ENCODE results near the gene LAMC1.

LAMC1 gene

DNA sequence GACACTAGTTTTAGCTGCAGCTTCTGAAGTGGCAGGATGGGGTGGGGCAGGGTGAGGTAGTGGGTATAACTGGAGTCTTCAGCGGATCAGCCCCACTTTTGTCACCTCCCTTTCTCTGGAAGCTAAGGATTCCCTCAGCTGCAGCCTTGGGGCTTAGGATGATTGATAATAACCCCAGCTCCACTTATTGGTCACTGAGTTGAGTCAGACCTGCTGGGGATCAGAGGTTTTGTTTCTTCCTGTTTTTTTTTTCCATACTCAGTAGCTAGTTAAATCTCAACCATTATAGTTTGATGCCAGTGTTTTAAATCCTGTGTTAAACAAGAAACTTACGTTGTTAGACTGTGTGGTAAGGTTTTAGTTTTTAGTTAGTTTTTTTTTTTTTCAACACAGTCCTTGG is 57.2 kb downstream of the LAMC1 start:
- no peak for DNase-seq (ENCODE audit: low read depth)

DNA sequence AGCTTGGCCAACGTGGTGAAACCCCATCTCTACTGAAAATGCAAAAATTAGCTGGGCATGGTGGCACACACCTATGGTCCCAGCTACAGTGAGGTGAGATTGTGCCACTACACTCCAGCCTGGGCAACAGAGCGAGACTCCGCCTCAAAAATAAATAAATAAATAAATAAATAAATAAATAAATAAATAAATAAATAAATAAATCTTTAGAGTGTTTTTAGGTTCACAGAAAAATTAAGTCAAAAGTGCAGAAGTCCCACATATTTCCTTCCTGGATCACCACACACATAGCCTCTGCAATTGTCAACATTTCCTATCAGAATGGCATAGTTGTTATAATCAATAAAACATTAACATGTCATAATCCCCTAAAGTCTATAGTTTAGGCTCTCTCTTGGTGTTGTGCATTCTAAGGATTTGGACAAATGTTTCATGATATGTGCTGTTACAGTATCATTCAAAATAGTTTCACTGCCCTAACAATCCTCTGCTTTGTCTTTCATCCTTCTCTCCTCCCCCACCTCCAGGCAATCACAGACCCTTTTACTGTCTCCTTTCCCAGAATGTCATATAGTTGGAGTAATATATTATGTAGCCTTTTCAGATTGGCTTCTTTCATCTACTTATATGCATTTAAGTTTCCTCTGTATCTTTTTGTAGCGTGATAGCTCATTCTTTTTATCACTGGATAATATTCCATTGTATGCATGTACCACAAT is 58.3 kb downstream of the LAMC1 start:
- no peak for DNase-seq (ENCODE audit: low read depth)

DNA sequence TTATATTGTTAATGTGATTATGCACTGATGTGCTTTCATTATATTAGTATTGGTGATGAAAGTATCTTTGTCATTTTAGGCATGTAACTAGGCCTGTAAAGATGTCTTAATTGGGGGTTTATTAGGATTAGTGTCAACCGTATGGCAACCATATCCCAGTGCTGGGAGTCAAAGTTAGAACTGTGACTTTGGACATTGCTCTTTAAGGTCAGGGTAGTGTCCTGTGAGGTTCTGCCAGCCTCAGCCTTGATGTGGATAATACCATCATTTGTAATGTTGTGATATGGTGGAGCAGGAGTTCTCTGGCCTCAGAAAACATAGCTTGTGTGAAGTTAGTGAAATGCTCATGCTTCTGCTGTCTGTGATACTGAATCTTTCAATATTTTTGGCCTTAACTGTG is 59.4 kb downstream of the LAMC1 start:
- DNase-seq (ENCODE audit: low read depth) = no peak

DNA sequence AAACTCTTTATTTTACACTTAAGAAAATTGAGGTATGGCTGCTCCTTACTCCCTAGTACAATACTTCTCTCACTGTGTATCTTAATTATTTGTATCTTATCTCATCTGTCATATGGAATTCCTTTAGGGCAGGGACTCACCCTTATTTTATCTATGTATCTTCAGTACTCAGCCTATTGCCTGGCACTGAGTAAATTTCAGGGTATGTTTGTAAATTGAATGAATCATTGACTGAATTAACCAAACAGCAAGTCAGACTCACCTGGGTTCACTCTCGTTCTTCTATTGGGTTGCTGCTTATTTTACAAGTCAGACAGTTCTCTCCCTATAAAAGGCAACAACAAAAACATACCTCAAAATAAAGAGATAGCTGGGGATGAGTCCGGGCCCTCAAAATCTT is 63.8 kb downstream of the LAMC1 start:
- DNase-seq (ENCODE audit: low read depth) = no peak

DNA sequence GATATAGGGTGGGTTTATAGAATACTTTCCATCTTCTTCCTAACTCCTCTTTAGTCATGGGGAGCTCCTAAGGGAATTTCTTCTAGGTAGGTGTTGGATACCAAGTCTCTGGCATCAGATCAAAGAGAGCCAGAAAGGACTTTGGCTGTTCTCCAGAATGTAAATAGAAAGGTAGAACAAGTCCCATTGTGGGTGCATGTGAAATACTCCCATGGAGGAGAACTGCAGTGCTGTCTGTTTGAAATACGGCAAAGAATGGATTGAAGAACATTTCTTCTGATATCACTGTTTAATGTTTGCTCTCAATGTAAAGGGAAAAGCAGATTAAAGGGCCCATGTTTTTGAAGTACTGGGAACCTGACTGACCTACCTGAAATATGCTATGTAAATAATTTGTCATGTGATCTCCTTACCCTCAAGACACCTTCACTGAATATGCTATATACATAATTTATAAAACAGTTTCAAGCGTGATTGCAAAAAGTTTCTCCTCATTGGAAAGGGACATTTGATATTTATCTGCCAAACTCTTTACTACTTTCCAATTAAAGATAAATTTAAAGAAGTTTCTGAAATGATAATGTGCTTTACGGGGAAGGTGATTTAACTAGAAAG is 65.9 kb downstream of the LAMC1 start:
- no peak for DNase-seq (ENCODE audit: low read depth)

DNA sequence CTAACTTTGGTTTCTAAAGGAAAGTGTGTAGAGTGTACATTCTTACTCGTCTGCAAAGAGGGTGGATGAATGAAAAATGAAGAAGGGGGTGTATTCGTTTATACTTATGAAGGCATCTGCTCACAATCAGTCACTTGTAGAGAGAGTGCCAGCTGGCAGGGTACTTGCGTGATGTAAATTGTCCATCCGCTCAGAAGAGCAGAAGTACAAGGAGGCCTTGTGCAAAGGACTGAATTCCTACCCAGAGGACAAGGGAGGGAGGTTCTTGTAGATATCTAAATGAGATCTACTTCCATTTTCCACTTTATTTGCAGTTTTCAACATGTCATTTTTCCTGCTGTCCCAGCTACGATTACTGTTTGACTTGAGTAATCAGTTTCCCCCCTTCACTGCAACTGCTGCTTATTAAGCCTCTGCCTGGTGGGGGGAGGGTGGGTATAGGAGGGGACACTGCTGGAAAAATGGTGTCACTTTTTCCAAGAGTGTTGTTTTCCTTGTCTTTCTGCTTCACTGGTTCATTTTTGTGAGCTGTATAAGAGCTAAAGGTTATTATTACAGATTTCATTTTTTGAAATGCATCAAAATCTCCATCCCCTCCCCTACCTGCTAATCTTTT is 67.3 kb downstream of the LAMC1 start:
- no peak for DNase-seq (ENCODE audit: low read depth)

DNA sequence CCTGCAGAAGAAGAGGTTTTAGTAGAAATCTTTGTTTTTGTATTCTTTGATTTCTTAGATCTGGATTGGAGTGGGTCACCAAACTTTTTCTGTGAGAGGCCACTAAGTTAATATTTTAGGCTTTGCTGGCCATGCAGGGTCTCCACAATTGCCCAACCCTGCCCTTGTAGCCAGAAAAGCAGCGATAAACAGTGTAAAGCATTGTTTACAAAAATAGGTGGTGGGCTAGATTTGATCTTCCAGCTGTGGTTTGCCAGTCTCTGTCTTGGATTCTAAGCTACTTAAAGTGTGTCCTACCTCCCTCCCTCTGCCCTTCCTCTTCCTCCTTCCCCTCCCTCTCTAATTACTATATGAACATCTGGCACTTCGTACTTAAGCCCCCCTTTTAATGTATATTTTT is 68.0 kb downstream of the LAMC1 start:
- DNase-seq (ENCODE audit: low read depth) = no peak

DNA sequence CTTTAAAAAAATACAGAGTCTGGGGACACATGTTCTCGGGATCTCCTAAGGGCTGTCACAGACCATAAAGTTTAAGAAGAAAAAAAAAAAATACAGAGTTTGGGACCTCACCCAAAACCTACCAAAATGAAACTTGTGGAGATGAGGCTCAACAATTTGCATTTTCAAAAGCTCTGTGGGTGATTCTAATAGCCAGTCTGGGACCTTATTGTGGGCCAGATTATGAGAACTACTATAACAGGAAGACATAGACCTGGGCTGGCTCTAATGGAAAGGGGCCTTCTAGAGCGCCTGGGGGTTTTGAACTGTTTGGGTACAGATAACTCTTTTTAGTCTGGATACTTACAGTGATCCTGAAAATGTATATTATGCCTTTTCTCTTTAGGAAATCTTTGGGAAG is 69.1 kb downstream of the LAMC1 start:
- DNase-seq (ENCODE audit: low read depth) = no peak

DNA sequence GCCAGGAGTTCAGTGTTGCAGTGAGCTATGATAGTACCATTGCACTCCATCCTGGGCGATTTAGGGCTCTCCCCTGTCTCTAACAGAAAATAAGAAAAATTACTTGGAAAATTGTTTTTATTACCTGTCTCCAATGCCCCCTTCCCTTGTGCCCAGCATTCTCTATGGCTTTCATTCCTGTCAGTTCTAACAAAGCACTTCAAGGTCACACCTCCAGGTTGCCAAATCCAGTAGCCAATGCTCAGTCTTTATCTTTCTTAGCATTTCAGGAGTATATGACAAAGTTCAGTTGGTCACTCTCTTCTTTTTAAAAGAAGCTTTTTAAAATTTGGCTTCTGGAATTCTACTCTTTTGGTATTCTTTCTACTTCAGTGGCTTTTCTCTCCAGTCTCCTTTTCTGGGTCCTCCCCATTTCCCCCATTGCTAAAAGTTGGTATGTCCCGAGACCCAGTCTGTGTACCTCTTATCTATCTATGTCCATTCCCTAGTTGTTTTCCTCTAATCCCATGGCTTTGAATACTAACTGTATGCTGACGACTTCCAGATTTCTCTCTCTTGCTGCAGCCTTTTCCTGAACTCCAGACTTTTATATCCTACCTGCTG is 69.9 kb downstream of the LAMC1 start:
- DNase-seq (ENCODE audit: low read depth) = no peak

DNA sequence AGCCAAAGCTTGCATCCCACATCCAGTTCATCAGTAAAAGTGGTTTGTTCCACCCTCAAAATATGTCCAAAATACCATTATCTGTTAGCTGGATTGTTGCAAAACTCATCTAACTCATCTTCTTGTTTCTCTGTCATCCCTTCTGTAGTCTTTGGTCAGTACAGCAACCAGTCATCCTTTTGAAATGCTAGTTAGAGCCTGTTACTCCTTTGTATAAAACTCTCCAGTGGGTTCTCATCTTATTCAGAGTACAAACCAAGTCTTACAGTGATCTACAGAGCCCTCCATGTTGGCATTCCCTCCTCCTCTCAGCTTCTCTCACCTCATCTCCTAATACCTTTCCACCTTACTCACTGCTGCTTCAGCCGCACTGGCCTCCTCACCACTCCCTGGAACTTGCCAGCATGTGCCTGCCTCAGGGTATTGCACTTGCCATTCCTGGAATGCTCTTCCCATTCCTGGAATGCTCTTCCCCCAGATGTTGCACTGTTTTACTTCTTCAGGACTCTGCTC is 70.6 kb downstream of the LAMC1 start:
- DNase-seq (ENCODE audit: low read depth) = no peak

DNA sequence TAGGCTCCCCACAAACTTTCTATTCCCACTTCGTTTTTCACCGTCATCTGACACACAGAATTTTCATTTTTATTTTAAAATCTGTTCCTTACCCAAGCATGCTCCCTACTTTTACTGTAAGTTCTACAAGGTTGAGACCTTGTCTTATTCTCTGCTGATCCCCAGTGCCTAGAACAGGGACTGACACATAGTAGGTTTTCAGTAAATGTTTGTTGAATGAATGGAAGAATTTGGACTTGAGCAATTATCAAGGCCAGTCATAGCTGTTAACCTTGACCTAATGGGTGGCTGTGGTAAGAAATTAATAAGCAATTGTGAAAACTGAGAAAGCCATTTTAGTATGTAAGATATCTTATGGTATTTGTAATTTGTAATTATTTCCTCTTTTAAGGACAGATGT is 71.1 kb downstream of the LAMC1 start:
- no peak for DNase-seq (ENCODE audit: low read depth)

DNA sequence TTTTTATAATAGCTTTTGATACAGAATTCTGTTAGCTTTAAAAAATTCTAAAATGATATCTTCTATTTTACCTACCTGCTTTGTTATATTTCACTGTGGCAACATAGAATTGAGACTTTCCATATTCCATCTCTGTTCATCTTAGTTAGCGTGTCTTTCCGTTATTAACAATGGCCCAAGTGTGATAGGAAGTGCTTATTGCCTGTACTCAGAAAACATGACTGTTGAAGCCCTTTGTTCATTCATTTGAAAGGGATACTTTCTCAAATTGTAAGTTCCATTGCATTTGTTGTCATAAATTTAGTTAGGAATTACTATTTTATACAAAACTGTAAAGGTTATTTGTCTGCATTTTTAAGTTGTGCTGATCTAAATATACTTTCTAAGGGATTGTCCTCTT is 73.1 kb downstream of the LAMC1 start:
- no peak for DNase-seq (ENCODE audit: low read depth)

DNA sequence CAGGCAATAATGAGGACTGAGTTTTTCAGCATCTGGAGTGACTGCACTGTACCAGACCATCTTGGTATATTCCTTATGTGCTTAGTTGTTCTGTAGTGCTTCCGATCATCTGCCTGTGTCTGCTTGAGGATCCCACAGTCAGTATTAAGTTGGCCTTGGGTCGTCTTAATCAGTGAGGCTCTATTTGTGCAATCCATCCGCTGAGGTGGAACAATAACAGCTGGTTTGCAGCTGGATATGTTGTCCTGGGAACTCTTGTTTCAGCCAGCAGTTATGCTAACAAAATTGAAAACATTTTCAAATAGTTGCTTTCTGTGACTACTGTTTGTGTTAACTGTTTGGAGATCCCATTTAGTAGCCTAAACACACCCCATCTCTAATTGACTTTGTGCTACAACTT is 73.7 kb downstream of the LAMC1 start:
- DNase-seq (ENCODE audit: low read depth) = no peak

DNA sequence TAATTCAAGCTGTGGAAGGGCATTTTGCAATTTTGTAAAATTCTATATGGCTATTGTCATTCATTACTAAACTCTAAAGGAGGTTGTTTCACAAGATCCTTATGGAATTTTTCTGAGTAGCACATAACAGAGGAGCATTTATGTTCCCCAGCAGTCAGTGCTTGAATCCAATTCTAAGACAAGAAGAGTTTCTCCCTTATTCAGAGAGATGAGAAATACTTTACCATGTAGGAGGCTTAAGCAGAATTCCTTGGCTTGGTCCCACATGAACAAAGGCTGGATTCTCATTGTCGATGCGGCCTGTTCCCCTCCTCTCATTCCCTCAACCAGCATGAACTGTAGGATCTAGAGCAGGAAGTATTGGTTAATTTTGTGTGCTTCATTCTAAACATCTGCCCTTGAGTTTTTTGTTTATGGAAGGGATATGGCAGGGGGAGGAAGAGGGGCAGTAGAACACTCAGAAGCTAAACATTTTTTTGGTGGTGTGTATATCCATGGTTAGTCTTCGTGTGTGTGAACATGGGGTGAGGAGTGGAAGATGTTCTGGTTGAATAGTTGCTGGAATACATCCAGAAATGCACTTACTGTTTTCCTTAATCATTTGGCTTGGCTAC is 74.3 kb downstream of the LAMC1 start:
- no peak for DNase-seq (ENCODE audit: low read depth)

DNA sequence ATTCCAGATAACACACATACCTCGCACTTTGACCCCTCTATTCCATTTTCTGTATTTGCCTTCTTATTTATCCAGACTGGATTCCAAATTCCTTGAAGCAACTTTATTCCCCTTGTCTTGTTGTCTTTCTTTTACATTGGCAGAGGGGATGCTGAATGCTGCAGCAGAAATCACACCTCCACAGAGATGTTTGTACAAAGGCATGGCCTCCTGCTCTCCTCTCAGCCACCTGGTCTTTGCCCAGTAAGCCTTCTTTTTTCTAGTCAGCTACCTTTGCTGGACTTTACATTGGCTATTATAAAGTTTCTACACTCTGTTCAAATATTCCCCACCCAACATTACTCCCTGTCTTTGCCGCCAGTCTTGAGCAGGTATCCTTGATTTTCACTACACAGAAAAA is 75.1 kb downstream of the LAMC1 start:
- DNase-seq (ENCODE audit: low read depth) = no peak

DNA sequence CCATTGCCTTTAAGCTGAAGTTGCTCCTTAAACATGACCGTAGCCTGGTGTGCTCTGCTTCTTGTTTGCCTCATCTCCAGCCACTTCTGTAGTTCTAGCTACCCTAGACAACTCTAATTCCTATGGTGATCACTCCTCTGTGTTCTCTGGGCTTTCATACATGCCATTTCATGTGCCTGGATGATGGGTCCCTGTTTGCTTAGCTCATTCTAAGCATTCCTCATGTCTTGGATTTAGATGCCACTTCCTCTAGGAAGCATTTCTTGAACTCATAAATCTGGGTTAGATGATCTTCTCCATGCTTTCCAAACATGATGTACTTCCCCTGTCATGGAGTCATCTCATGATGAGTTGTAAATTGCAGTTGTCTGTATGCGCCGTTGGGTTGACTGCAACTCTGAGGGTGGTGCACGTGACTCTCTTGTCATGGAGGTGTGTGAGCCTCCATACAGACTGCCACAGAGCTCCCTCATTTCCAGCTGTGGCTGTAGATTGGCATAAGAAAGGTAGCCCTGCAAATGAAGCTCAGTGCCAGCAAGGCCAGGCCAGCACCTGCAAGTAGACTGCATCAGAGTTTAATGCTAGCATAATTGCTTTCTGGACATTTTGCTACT is 77.2 kb downstream of the LAMC1 start:
- DNase-seq (ENCODE audit: low read depth) = no peak

DNA sequence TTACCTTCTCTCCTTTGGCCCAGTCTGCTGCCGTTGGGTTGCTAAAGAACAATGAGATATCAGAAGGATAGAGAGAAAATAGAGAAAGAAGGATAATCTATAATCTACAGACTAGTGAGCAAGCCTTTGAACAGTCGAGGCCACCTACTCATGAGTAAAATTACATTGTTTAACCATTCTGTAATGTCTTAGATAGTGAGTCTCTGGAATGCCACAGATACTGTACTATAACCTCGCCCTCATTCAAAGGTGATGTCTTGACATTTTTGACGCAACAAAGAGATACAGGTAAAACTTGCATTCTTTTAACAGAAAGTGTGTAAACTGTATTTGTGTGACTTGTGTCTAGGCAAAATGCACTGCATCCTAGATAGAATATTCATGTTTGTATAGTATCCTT is 77.9 kb downstream of the LAMC1 start:
- no peak for DNase-seq (ENCODE audit: low read depth)

DNA sequence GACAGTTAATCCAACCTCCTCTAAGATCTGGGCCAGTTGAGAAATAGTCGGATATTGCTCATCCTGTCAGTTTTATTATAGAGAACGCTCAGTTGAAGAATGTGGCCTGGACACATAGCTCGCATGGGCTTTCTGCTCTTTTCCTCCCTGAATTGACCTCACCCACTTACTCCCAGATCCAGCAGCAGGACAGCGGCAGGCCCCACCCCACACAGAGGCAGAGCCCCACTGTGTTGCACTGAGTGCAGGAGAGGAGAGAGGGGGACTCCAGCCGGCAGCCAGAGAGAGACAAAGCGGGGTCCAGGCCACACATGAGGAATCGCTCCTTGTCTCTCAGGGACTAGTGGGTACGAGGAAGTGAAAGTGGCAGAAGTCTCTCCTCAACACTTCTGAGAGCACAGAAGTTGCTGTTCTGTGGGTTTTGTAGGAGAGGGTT is 78.6 kb downstream of the LAMC1 start:
- DNase-seq (ENCODE audit: low read depth) = no peak

DNA sequence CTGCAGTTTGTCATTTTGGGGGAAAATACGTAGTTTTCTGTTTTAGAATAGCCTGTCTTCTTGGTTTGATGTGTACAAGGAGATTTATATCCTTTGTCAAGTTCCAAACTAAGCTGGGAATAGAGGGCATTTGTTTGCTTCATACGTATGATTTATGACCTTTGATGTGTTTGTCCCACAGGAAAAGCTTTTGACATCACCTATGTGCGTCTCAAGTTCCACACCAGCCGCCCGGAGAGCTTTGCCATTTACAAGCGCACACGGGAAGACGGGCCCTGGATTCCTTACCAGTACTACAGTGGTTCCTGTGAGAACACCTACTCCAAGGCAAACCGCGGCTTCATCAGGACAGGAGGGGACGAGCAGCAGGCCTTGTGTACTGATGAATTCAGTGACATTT is 79.9 kb downstream of the LAMC1 start:
- DNase-seq (ENCODE audit: low read depth) = no peak

DNA sequence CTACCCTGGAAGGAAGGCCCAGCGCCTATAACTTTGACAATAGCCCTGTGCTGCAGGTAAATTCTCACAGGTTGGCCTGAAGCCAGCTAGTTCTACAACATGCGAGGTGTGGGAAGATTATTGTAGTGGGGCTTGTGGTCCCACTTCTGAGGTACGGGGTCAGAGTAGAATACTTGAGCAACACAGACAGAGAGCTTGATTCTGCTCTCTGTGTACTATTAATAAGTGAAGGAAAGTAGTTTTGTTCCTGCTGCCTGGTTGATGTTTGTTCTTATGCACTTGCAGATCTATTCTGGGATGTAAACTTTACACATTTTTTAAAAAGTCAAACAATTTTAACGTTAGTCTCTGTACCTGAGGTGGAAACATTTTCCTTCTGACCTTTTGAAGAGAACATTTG is 80.4 kb downstream of the LAMC1 start:
- DNase-seq (ENCODE audit: low read depth) = no peak

DNA sequence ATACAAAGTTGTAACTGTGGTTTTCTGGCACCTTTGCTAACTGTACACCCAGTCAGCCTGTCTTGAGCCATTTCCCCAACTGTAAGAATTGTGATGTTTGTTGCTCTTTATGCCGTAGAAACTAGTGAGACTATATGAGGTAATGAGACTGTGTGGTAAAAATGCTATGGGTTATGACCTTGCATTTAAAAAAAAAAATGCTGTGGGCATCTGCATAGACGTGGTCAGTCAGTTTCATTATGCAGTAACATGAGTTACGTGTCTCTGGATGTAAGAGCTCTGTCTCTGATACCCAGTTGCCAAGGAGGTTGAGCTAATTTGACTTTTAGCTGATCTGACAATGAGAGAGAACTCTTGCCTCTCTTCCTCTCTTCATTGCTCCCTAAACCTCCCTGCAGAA is 82.2 kb downstream of the LAMC1 start:
- DNase-seq (ENCODE audit: low read depth) = no peak

DNA sequence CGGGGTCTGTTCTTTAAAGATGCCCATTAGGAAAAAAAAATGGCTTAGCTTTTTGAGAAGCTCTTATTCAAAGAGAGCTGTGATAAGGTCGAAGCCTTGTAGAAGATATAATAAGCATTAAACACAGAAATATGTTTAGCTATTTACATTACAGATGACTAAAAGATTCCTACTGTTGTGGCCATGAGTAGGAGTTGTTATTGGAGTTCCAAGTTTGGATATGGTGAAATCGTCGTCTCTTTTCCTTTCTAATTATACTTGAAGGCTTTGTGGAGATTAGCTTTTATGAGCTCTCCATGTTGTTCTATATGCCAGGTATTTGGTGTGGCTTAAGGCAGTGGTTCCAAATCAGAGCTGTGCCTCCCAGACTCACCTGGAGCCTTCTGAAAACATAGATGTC is 82.9 kb downstream of the LAMC1 start:
- no peak for DNase-seq (ENCODE audit: low read depth)

All from T-helper 22 cell (primary cell).